ENCODE results near the gene WDFY1.
A peak's percentile ranks its signal among the peaks of the same experiment; 100 is the strongest.

WDFY1 gene

DNA sequence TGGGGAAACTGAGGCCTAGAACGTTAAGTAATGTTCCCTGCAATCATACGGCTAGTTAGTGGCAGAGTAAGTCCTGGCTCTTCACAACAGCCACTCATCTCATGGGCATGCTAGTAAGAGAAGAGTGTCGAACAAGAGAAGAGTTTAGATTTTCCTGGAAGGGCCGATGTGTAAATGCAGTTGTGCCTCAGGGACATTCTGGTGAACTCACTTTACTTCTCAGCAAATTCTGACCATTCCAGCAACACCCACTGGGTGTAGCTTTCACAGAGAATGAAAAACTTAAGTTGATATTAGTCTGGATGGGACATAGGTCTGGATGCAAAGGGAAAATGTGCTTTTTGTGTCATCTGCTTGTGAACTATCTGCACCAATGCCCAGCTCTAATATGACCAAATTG, 35.7 kb upstream of the WDFY1 start:
- no peak for TF ChIP-seq ZFX (IDR thresholded peaks at IDR 0.05)
- TF ChIP-seq, protein P1, sequence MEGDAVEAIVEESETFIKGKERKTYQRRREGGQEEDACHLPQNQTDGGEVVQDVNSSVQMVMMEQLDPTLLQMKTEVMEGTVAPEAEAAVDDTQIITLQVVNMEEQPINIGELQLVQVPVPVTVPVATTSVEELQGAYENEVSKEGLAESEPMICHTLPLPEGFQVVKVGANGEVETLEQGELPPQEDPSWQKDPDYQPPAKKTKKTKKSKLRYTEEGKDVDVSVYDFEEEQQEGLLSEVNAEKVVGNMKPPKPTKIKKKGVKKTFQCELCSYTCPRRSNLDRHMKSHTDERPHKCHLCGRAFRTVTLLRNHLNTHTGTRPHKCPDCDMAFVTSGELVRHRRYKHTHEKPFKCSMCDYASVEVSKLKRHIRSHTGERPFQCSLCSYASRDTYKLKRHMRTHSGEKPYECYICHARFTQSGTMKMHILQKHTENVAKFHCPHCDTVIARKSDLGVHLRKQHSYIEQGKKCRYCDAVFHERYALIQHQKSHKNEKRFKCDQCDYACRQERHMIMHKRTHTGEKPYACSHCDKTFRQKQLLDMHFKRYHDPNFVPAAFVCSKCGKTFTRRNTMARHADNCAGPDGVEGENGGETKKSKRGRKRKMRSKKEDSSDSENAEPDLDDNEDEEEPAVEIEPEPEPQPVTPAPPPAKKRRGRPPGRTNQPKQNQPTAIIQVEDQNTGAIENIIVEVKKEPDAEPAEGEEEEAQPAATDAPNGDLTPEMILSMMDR (conservative IDR thresholded peaks at IDR 0.05), result no peak
- H3K27ac ChIP-seq, result peak overlapping the region; percentile 32; the same call in 1 of the 2 replicates

DNA sequence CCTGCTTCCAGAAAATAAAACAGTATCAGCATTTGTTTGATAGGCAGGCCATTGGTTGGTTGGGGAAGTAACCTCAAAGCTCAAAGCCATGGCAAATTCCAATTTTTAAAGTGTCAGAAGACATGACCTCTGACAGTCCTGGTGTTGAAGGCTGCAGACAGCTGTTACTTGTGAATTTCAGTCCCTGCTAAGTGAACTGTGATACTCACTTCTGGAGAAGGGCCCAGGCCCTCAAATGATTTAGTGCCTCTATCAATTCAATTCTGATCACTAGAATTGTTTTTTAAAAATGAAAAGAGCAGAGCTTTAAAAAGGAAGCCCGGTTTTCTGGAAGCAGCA, 35.2 kb upstream of the WDFY1 start:
- TF ChIP-seq, protein P1 (conservative IDR thresholded peaks at IDR 0.05), result no peak
- no peak for TF ChIP-seq ZFX (IDR thresholded peaks at IDR 0.05)
- peak overlapping the region; percentile 32; the same call in 1 of the 2 replicates for H3K27ac ChIP-seq

DNA sequence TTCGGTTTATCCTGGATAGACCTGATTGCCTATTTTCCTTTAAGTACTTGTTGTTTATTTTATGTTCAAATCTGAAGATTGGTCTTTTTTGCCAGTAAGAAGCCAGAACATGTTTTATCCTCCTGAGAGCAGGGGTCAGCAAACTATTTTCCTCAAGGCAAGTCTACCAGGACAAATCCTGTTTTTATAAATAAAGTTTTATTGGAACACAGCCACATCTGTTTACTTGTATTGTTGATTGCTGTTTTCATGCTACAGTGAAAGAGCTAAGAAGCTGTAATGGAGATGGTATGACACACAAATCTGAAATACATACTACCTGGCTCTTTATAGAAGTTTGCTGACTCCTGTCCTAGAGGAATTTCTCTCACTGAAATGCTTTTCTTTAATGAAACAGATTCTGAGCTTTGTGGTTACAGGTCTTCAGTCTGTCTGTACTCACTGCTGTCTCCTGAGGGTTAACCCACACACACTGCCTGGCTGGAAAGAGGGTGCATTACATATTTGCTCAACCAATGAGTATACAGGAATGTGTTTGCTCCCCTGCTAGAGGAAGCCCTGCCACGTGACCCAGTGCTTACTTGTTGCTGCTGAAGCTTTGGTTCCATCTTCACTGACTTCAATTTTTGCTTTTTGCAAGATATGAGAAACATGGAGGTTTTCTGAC, 34.7 kb upstream of the WDFY1 start:
- no peak for TF ChIP-seq ZFX (IDR thresholded peaks at IDR 0.05)
- TF ChIP-seq, protein P1 (conservative IDR thresholded peaks at IDR 0.05), result no peak
- H3K27ac ChIP-seq, result no peak overlapping the region

DNA sequence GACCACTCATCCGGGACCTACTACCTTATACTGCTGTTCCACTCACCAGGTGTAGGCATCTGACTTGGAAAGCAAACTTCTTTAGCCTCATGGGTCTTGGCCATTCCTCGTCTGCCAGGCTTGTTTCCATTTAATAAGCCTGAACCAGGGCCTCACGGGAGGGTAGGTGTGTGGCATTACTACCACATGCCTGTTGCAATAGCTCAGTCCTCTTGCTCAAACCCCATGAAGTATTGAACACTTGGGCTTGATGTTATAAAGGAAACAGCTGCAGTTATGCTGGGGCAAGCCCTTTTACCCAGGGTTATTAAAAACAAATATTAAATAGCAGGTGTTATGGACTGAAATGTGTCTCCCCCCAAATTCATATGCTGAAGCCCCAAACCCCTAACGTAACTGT, 33.3 kb upstream of the WDFY1 start:
- TF ChIP-seq, protein P1 (conservative IDR thresholded peaks at IDR 0.05), result no peak
- no peak for TF ChIP-seq ZFX (IDR thresholded peaks at IDR 0.05)
- H3K27ac ChIP-seq, result no peak overlapping the region

DNA sequence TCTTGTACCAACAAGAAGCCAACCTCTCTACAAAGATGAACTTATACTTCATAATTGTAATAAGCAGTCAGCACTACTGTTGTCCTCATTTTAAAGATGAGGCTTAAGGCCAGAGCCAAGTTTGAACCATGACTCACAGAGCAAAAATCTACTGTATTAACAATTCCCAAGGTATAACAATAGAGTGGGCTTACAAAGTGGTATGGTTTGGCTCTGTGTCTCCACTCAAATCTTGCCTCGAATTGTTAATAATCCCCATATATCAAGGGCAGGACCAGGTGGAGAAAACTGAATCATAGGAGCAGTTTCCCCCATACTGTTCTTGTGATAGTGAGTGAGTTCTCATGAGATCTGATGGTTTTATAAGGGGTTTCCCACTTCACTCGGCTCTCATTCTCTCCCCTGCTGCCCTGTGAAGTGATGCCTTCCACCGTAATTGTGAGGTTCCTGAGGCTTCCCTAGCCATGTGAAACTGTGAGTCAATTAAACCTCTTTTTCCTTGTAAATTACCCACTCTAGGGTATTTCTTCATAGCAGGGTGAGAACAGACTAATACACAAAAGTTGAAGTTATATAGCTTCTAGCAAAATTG, 31.6 kb upstream of the WDFY1 start:
- TF ChIP-seq ZFX (IDR thresholded peaks at IDR 0.05), result no peak
- TF ChIP-seq, protein P1 (conservative IDR thresholded peaks at IDR 0.05), result no peak
- H3K27ac ChIP-seq, result no peak overlapping the region

DNA sequence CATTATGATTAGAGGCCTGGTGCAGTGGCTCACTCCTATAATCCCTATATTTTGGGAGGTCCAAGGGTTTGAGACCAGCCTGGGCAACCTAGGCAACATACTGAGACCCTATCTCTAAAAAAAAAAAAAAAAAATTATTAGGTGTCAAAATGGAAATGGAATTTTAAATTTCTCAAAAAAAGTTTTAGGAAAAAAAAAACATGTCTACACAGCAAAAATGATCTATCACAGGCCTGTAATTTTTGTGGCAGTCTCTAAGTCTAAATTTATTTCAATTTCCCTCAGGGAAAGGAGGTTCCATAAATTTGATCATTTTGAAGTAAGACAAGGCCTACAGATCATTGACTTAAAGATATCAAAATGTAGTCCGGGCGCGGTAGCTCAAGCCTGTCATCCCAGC, 28.5 kb upstream of the WDFY1 start:
- TF ChIP-seq, protein P1 (conservative IDR thresholded peaks at IDR 0.05), result no peak
- TF ChIP-seq ZFX (IDR thresholded peaks at IDR 0.05), result no peak
- H3K27ac ChIP-seq, result no peak overlapping the region

DNA sequence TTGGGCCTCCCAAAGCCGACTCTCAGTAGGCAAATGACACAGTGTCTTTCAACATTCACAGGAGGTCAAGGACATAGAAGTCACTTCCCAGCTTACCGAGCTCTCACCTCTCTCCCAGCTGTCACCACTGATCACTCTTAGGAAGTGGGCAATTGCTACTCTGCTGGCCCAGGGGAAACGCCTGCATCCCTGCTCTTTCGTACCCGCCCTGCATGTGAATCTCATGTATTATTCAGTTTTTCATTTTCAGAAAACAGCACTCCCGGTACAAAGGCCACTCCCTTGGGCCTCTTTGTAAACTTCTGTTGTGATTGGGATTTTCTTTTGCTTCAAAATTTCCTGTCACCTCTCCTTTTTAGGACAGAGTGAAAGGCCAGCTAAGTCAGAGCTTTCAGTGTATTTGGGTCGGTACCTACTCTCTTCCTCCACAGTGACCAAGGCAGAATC, 27.5 kb upstream of the WDFY1 start:
- TF ChIP-seq, protein P1 (conservative IDR thresholded peaks at IDR 0.05), result no peak
- TF ChIP-seq ZFX (IDR thresholded peaks at IDR 0.05), result no peak
- H3K27ac ChIP-seq, result no peak overlapping the region

All from C4-2B (cell line).